ENCODE data around the gene ANGPTL8. TPM values are rescaled to one million over a fixed set of nuclear protein-coding genes. Genes with fewer than 3 reads are reported as not detected.

The ANGPTL8 gene
- polyA plus RNA-seq, 3 donors: 0.19 to 0.96 (median 0.74) TPM

DNA sequence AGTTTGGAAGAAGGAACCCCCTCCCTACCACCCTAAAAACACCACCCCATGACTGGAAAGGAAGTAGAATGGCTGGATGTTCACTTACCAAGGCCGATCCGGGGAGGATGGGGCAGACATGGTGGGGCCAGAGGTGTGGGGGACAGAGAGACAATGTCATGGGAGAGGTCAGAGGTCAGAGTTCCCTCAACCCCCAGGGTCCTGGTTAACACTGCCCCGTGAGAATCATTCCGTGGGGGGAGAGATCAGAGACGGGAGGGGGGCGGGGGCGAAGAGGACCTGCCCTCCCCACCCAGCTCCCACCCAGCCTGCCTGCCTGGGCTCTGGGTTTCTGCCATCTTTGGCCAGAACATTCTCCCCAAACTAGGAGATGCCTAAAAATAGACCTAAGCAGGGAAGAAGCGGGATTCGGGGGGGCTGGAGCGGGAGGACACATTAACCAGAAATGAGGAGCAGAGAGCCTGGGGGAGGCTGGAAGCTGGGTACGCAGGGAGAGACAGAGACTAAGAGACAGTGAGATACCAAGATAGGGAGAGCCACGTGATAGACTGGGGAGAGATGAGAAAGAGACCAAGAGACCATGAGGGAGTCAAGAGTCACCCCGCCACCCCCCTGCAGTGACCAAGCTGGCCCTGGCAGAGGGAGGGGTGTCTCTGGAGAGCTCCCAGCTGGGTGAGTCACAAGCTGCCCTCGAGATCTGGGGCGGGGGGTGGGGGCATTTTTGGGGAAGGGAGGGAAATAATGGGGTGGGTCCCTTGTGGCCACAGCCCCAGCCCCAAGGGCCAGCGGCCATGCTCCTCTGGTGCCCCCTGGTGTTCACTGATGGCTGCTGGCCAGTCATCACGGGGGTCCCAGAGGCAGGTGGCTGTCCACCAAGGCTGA is 36.0 kb upstream of the ANGPTL8 start:
- DNase-seq: no peak

DNA sequence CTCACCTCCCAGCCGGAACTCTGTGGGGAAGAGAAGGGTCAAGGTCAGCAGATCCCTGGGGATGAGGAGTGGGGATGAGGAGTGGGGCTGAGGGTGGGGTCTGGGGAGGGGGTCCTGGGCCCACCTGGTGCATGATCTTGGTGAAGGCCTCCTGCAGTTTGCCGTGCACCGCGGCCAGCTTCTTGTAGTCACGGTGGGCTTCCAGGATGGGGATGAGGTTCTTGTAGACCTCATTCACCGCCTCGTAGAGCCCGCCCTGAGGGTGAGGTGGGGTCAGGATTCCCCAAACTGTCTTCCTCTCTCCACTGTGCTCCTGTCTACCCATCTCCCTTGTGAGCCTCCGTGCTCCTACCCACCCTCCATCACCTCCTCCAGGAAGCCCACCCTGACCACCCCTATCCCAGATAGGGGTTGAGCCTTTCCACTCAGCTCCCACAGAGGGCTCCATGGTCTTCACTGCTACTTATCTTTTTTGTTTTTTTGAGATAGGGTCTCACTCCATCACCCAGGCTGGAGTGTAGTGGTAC is 35.3 kb upstream of the ANGPTL8 start:
- no peak for DNase-seq

DNA sequence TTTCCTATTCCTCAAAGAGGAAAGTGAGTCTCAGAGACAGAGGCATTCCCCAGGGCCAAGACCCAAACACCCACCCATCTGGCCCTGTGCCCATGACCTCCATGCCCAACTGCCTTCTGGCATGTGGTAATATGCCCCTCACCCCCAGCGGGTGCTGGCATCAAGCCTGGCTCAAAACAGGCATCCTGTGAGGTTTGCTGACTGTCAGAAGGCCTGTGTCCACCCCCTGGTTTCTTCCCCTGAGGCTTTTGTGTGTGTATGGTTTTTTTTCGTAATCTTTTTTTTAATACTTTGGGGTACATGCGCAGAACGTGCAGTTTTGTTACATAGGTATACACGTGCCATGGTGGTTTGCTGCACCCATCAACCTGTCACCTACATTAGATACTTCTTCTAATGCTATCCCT is 34.5 kb upstream of the ANGPTL8 start:
- no peak for DNase-seq

DNA sequence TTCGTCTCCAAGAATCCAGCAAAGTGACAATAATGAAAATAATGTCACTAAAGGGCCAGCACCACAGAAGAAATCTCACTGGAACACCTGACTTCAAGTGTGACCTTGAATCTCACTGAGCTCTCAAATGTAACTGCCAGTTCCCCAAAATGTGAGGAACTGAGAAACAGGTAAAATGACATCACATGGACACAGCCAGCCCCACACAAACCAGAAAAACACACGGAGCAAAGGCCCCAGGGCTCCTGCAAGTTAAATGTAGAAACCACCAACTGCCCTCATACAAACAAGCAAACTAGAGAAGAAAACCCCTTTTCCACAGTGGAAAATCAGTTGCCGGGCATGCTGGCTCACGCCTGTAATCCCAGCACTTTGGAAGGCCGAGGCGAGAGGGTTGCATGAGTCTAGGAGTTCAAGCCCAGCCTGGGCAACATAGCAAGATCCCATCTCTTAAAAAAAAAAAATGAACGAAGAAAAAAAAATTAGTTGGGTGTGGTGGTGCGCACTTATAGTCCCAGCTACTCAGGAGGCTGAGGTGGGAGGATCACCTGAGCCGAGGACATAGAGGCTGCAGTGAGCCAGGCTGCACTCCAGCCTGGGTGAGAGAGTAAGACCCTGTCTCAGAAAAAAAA is 33.4 kb upstream of the ANGPTL8 start:
- DNase-seq: no peak

DNA sequence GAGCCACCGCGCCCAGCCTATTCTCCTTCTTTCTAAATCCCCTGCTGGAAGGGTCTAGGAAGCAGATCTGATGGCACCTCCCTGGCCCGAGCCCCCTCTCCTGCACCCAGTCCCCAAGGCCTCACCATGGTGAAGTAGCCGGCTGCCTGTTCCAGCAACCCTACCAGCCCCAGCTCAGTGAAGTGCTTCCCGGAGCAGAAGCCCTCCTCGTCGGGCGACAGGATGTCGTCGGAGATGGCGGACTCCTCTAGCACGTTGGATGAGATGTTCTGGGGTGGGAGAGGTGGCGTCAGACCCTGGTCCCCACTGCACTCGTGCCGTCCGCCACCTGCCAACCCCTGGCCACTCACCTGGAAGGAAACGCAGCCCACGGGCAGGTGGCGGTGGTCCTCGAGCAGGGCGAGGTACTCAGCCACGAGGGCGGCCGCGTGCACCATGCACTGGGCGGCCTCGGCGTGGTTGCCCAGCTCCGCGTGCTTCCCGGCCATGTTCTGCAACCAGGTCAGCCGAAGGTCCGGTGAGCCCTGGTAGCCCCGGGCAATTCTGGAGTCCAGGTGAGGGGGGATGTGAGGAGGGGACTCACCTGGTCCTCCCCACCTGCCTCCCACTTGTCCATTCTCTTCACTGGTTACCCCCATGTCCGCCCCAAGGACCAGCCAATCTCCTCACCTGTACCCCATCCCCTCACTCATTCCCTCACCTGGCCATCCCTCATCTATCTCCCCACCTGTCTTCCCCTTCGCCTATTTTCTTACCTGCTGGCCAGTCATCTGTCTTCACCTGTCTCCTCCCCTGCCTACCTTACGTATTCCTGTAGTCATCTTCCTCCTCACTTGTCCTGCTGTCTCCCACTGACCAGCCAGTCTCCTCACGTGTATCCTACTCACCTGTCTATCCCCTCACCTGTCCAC is 30.6 kb upstream of the ANGPTL8 start:
- no peak for DNase-seq

DNA sequence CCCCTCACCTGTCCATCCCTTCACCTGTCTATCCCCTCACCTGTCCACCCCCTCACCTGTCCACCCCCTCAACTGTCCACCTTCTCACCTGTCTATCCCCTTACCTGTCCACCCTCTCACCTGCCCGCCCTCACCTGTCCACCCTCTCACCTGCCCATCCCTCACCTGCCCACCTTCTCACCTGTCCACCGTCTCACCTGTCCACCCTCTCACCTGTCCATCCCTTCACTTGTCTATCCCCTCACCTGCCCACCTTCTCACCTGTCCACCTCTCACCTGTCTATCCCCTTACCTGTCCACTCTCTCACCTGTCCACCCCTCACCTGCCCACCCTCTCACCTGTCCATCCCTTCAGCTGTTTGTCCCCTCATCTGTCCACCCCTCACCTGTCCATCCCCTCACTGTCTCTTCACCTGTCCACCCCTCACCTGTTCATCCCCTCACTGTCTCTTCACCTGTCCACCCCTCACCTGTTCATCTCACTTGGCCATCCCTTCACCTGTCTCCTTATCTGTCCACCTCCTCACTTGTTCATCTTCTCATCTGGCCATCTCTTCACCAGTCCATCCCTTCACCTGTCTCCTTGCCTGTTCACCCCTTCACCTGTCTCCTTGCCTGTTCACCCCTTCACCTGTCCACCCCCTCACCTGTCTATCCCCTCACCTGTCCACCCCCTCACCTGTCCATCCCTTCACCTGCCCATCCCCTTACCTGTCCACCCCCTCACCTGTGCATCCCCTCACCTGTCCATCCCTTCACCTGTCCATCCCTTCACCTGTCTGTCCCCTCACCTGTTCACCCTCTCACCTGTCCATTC is 29.4 kb upstream of the ANGPTL8 start:
- DNase-seq: no peak

DNA sequence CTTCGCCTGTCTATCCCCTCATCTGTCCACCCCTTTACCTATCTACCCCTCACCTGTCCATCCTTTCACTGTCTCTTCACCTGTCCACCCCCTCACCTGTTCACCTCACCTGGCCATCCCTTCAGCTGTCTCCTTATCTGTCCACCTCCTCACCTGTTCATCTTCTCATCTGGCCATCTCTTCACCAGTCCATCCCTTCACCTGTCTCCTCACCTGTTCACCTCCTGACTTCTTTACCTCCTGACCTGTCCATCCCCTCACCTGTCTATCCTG is 28.8 kb upstream of the ANGPTL8 start:
- DNase-seq: no peak

DNA sequence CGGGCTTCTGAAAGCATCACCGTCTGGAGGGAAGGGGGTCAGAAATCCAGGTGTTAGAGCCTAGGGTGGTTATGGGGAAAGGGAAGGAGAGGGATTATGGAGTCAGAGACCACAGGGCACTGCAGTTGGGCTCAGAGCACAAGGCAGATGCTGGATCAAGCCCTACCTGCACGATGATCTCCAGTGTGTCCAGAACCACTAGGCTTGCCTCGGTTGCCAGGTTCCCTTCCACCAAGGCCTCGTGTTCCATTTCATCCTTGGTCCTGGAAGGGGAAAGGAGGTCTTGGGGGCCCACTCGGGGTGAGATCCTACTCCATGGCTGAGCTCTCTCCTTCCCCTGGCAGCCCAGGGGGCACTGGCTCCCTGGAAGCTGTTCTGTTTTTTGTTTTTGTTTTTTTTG is 25.0 kb upstream of the ANGPTL8 start:
- DNase-seq: no peak

DNA sequence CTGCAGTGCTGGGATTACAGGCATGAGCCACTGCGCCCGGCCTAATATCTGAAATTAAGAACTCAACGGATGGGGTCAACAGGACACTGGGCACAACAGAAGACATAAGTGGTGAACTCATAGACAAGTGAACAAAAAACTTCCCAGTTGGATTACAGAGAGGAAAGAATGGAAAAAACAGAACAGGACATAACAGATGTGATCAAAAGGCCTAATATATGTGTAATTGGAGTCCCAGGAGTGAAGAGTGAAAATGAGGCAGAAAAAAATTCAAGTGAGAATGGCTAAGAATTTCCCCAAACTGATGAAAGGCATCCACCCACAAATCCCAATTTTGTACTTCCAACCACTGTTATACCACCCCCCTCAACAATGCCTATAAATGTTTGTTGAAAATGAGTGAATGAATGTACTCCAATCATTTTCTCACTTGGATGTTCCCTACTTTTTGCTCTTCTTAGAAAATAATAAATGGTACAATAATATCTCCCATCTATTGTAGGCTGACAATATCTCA is 18.3 kb upstream of the ANGPTL8 start:
- DNase-seq: no peak

DNA sequence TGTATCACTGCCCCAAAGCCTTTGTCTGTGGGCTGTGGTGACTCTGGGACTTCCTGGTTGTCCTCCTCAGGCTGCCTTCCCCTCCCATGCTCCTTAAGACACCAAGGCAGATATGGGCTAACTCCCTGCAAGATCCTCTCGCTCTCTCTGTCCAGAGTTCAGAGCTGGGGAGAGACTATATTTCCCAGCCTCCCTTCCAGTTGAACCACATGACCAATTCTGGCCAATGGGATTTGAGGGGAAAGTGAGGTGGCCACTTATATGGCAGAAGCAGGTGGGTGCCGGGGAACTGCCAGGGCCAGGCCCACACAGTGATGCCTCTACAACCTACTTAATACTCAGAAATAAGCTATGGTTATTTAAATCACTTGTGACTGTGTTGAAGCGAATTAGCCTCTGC is 16.2 kb upstream of the ANGPTL8 start:
- no peak for DNase-seq

DNA sequence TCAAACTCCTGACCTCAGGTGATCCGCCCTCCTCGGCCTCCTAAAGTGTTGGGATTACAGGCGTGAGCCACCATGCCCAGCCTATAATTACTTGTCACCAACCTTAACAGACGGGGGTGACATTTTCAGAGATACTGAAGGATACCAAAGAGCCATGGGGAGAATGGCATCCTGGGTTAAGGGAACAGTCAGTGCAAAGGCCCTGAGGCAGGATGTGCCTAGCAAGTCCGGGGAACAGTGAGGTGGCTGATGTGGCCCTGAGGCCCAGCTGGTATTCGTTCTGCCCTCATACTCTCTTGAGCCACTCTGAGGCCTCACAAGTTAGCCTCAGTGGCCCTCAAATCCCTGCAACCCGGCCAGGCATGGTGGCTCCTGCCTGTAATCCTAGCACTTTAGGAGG is 15.0 kb upstream of the ANGPTL8 start:
- DNase-seq: no peak

DNA sequence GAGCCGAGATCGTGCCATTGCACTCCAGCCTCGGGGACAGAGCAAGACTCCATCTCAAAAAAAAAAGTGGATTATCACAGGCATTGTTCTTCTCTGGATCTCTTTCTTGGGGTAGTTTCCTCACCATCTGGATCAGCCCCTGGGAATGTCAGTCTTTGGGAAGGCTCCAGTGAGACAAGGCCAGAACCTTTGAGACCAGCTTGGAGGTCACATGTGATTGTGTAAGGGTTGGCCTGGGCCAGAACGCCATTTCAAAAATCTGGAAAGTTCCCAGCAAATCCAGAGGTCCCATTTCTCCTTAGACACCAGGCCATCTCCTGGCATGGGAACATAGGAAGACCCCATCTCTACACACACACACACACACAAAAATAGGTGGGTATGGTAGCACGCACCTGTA is 14.2 kb upstream of the ANGPTL8 start:
- no peak for DNase-seq

DNA sequence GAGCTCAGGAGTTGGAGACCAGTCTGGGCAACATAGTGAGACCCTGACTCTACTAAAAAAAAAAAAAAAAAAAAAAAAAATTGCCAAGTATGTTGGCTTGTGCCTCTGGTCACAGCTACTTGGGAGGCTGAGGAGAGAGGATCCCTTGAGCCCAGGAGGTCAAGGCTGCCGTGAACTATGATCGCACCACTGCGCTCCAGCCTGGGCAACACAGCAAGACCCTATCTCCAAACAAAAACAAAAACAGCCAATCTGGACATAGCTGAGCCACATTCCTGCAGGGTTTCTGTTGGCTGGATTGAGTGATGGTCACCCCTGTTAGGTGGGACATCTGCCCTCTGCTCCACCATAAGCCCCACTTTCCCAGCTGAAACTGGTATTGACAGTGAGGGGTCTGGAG is 13.6 kb upstream of the ANGPTL8 start:
- DNase-seq: no peak

DNA sequence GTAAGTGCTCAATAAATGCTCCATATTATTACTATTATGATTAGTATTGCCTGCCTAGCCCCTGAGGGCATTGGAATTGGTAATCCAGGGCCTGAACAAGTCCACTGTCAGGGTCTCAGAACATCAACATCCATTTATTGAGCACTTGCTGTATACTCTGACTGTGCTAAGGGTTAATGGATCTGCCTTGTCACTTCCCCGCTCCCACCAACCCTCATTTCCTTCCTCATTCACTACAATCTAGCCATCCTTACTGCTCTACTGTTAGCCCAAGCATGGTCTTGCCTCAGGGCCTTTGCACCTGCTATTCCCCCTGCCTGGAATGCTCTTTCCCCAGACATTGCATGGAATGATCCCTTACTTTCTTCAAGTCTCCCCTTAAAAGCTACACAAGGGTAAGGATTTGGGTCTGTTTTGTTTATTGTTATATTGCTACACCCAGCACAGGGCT is 12.7 kb upstream of the ANGPTL8 start:
- no peak for DNase-seq

DNA sequence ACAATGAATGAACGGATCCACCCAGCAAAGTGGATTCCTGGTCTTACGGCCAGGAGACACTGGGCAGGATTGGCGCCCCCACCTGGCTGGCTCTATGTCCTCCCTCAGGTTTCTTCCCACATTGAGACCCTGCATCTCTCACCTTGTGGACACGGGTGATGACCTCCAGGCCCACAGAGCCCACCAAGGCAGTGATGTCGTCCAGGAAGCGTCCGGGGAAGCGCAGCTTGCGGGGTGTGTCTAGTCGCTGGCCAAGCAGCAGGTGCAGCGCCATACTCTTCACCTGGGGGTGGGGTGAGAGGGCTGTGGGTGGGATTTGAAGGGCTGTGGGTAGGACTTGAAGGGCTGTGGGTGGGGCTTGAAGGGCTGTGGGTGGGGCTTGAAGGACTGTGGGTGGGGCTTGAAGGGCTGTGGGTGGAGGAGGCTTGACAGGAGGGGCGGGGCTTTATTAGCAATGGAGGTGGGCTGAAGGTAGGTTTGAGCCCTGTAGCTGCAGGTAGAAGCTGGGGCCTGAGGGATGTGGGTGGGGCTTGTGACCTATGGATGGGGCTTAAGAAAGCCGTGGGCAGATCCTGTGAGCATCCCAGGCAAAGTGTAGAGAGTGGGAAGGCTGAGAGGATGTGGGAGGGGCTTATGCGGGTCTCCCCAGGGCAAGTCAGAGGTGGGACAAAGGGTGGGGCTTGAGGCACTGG is 12.1 kb upstream of the ANGPTL8 start:
- no peak for DNase-seq

DNA sequence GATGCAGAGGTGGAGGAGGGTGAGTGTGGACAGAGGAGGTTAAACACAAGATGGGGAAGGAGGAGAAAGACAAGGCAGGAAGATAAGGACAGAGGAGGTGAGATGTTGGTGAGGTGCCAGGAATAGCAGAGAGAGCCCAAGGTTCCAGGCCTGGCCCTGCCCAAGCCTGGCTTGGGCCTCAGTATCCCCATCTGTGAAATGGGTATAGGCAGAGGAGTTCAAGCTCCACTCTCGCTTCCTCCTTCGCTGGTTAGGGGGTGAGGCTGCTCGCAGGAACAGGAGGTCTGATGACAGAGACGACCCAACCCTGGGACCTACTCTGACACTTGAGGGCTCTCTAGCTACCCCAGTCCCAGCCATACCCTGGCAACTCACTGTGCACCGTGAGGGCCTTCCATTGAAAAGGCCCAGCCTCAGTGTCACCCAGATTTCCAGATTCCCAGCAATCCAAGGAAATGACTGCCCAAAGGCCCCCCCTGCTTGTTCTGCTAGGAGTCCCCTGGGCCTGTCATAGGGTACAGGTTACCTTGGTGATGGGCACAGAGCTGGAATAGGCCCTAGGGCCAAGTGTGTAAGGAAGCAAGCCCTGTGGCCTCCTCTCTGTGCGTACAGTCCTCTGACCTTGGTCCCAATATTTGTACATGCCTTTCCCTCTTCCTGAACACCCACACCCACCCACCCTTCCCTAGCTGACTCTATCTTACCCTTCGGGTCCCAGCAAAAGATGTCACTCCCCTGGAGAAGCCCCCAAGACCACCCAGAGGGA is 8.6 kb upstream of the ANGPTL8 start:
- DNase-seq: no peak

DNA sequence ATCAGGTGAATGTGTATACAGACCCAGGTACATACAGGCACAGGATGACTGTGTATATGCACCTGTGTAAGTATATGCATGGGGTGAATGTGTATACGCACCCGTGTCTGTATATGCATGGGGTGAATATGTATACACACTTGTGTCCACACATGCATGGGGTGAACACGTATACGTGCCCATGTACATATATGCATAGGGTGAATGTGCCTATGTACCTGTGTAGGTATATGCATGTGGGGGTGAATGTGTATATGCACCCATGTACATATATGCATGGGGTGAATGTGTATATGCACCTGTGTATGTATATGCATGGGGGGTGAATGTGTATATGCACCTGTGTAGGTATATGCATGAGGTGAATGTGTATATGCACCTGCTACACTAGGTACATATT is 6.9 kb upstream of the ANGPTL8 start:
- DNase-seq: no peak

DNA sequence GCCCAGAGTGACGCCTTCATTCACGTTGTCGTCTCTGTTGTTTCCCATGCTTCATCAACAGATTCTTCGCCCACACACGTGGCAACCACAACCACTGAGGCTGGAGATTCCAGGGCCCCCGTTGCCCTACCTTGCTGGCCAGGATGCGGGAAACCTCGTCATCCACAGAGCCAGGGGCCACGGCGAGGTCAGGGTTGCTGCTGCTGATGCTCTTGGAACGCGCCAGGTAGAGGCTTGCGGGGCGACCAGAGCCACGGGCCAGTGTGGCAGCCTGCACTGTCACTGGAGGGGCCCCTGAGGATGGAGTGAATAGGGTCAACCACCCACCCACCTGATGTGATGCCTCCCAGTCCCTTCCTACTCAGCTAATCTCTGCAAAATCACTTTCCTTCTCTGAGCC is 6.3 kb upstream of the ANGPTL8 start:
- no peak for DNase-seq

DNA sequence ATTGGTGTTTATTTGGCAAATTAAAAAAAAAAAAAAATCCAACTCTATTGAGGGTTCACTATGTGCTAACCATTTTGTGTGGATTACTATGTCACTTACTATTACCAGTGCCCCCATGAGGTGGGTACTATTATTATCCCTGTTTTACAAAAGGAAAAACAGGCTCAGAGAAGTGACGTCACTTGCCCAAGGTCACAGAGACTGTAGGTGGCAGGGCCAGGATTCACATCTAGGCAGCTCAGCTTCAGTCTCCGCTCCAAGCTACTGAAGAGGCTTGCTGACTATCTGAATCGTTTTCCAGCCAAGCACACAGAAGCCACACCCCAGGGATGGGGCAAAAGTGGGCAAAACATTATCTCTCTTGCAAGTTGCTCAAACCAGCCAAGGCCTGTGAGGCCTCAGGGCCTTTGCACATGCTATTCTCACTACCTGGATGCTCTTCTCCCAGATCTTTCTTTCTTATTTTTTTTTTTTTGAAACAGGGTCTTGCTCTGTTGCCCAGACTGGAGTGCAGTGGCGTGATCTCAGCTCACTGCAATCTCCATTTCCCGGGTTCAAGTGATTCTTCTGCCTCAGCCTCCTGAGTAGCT is 4.8 kb upstream of the ANGPTL8 start:
- no peak for DNase-seq

Measured in renal pelvis (tissue), 4 donors.